OCI-LY1 (cell line): ENCODE data around the gene ENPP4.

ENCODE experiments used
- H2AFZ ChIP-seq: fragments of 200-600 bp; sonication (generic), shearing (Covaris generic); 2 replicates; pipeline ENCODE4 v1.6.0; 2014; ENCODE audit warnings: antibody characterized with exemption, mild to moderate bottlenecking, low read length
- H3F3A ChIP-seq: fragments of 200-600 bp; sonication (generic), shearing (Covaris generic); 2 replicates; pipeline ENCODE4 v1.6.0; 2014; ENCODE audit warnings: mild to moderate bottlenecking, antibody characterized with exemption, low read length, moderate library complexity; ENCODE audit not compliant: insufficient read depth
- H3K27ac ChIP-seq: fragments of 200-600 bp; sonication (generic); 2 replicates; pipeline ENCODE4 v1.5.1; 2014; ENCODE audit warnings: low read length, mixed run types, mild to moderate bottlenecking, low read depth; ENCODE audit not compliant: poor library complexity, severe bottlenecking
- H3K27me3 ChIP-seq: fragments of 200-600 bp; sonication (generic); 2 replicates; pipeline ENCODE4 v1.6.0; 2014; ENCODE audit warnings: antibody characterized with exemption, mild to moderate bottlenecking, low read length, moderate library complexity; ENCODE audit not compliant: insufficient read depth
- H3K36me3 ChIP-seq: fragments of 200-600 bp; sonication (generic); 2 replicates; pipeline ENCODE4 v1.6.1; 2014; ENCODE audit warnings: mild to moderate bottlenecking, antibody characterized with exemption, low read length, moderate library complexity, mixed read lengths; ENCODE audit not compliant: insufficient read depth
- H3K4me1 ChIP-seq: fragments of 200-600 bp; sonication (generic); 2 replicates; pipeline ENCODE4 v1.5.1; 2014; ENCODE audit warnings: mild to moderate bottlenecking, low read length, moderate library complexity; ENCODE audit not compliant: insufficient read depth, severe bottlenecking
- H3K4me2 ChIP-seq: fragments of 200-600 bp; sonication (generic), shearing (Covaris generic); 2 replicates; pipeline ENCODE4 v1.6.1; 2014; ENCODE audit warnings: low read length
- H3K4me3 ChIP-seq: fragments of 200-600 bp; sonication (generic); 2 replicates; pipeline ENCODE4 v1.5.1; 2014; ENCODE audit warnings: low read length, low read depth, mild to moderate bottlenecking, mixed read lengths; ENCODE audit not compliant: poor library complexity, severe bottlenecking
- H3K79me2 ChIP-seq: fragments of 200-600 bp; shearing (Covaris generic); 2 replicates; pipeline ENCODE4 v1.6.1; 2016; ENCODE audit warnings: mixed run types, low read length, mixed read lengths; ENCODE audit not compliant: insufficient read depth
- H3K9ac ChIP-seq: fragments of 200-600 bp; sonication (generic), shearing (Covaris generic); 2 replicates; pipeline ENCODE4 v1.6.1; 2014; ENCODE audit warnings: mild to moderate bottlenecking, low read length, mixed read lengths
- H3K9me2 ChIP-seq: fragments of 200-600 bp; sonication (generic), shearing (Covaris generic); 2 replicates; pipeline ENCODE4 v1.6.1; 2014; ENCODE audit warnings: low read depth, mild to moderate bottlenecking, low read length, mixed read lengths
- H3K9me3 ChIP-seq: fragments of 200-600 bp; shearing (Covaris generic); 2 replicates; pipeline ENCODE4 v1.6.1; 2014; ENCODE audit warnings: low read length, mixed read lengths
- H4K20me1 ChIP-seq: fragments of 200-600 bp; sonication (generic), shearing (Covaris generic); 2 replicates; pipeline ENCODE4 v1.6.0; 2016; ENCODE audit warnings: mild to moderate bottlenecking, low read length; ENCODE audit not compliant: insufficient read depth
- EZH2 ChIP-seq: fragments of 200-600 bp; sonication (generic), shearing (Covaris generic); IDR thresholded peaks from 2 replicates; pipeline ENCODE4 v1.8.0; 2017; ENCODE audit warnings: borderline replicate concordance, mixed run types, mild to moderate bottlenecking, antibody characterized with exemption, low read length, moderate library complexity, mixed read lengths
- TF ChIP-seq, protein P1 (sequence below): fragments of 200-600 bp; sonication (generic), shearing (Covaris generic); IDR thresholded peaks from 2 replicates; pipeline ENCODE4 v1.5.1; 2017; ENCODE audit warnings: mild to moderate bottlenecking, antibody characterized with exemption, low read length, moderate library complexity, mixed read lengths

ENPP4 gene

DNA sequence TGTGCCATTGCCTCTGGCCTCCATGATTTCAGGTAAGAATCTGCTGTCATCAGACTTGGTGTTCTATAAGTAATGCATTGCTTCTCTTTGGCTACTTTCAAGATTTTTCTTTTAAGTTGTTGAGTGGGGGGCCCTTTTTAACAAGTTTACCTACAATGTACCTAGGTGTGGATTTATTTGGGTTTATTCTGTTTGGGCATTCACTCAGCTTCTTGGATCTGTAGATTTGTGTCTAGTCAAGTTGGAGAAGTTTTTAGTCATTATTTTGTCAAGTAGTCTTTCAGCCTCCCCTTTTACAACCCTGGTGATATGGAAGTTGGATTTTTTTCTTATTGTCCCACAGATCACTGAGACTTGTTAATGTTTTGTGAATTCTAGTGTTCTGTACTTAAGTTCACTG, 26.9 kb downstream of the ENPP4 start:
- Histone ChIP-seq H4K20me1 (no peaks in the 10 kb centered on the region), H3K4me3 (no peak overlapping the region), H3K79me2 (no peaks in the 10 kb centered on the region), H3K27me3 (no peaks in the 10 kb centered on the region), H3K4me2 (no peak overlapping the region), H3K9ac (no peak overlapping the region), H3K4me1 (no peaks in the 10 kb centered on the region), H3K36me3 (peaks cover 22% of the 10 kb centered on the region), H3K9me3 (no peaks in the 10 kb centered on the region), H2AFZ (no peak overlapping the region), H3F3A (no peaks in the 10 kb centered on the region), H3K9me2 (no peaks in the 10 kb centered on the region), H3K27ac (no peak overlapping the region)
- TF ChIP-seq, protein P1, sequence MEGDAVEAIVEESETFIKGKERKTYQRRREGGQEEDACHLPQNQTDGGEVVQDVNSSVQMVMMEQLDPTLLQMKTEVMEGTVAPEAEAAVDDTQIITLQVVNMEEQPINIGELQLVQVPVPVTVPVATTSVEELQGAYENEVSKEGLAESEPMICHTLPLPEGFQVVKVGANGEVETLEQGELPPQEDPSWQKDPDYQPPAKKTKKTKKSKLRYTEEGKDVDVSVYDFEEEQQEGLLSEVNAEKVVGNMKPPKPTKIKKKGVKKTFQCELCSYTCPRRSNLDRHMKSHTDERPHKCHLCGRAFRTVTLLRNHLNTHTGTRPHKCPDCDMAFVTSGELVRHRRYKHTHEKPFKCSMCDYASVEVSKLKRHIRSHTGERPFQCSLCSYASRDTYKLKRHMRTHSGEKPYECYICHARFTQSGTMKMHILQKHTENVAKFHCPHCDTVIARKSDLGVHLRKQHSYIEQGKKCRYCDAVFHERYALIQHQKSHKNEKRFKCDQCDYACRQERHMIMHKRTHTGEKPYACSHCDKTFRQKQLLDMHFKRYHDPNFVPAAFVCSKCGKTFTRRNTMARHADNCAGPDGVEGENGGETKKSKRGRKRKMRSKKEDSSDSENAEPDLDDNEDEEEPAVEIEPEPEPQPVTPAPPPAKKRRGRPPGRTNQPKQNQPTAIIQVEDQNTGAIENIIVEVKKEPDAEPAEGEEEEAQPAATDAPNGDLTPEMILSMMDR: no peak
- TF ChIP-seq EZH2: no peak

DNA sequence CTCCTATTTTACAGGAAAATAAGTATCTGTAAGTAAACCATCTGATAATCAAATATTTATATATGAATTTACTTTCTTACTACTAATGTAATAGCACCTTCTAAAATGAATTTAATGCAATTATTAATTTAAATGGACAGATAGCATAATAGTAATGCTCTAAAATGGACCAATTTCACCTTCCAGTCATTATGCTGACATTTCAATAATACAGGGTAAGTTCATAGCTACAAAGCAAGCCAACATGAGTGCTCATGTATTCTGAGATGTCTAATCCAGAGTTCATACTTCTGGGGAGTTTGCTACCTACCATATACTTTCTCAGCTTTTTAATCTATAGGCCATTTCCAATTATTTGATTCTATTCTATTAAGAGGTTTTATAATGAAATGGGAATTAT, 29.4 kb downstream of the ENPP4 start:
- Histone ChIP-seq H4K20me1 (no peaks in the 10 kb centered on the region), H2AFZ (no peak overlapping the region), H3K9me3 (no peaks in the 10 kb centered on the region), H3K9me2 (no peaks in the 10 kb centered on the region), H3K4me1 (no peaks in the 10 kb centered on the region), H3K27me3 (no peaks in the 10 kb centered on the region), H3K4me3 (no peak overlapping the region), H3K79me2 (no peaks in the 10 kb centered on the region), H3K27ac (no peak overlapping the region), H3K4me2 (no peak overlapping the region), H3F3A (no peaks in the 10 kb centered on the region), H3K36me3 (peaks cover 35% of the 10 kb centered on the region), H3K9ac (no peak overlapping the region)
- no peak for TF ChIP-seq EZH2
- TF ChIP-seq, protein P1: no peak

DNA sequence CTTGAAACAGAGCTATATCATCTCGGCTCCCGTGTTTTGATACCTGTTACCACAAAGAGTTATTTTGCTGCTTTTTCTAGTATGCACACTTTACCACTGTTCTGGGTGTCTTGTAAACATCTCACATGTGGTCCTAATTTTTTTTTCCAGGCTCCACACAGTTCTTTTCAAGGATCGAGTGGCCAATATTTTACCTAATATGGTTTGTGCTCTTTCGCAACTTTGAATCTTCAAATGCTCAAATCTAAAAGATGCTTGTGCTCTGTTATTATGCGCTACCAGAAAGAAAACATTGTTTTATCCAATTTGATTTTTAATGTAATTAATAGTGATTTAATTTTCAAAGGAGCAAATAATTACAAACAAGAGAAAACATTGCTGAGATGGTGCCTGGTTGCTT, 30.3 kb downstream of the ENPP4 start:
- Histone ChIP-seq H3K9me3 (no peaks in the 10 kb centered on the region), H3K4me1 (no peaks in the 10 kb centered on the region), H3K9ac (no peak overlapping the region), H3K79me2 (no peaks in the 10 kb centered on the region), H2AFZ (no peak overlapping the region), H3K4me3 (no peak overlapping the region), H3F3A (no peaks in the 10 kb centered on the region), H3K9me2 (no peaks in the 10 kb centered on the region), H4K20me1 (no peaks in the 10 kb centered on the region), H3K36me3 (peaks cover 38% of the 10 kb centered on the region), H3K27me3 (no peaks in the 10 kb centered on the region), H3K27ac (no peak overlapping the region), H3K4me2 (no peak overlapping the region)
- no peak for TF ChIP-seq EZH2
- TF ChIP-seq, protein P1: no peak
